WTC11 (cell line): ENCODE data around the gene HAUS8. TPM values are rescaled to one million over a fixed set of nuclear protein-coding genes. Genes with fewer than 3 reads are reported as not detected.

ENCODE experiments used
- ATAC-seq: fragments of 200-7000 bp; cut with Tn5 transposase; 2 replicates; pipeline ENCODE4 v1.10.0; 2021; ENCODE audit warnings: mild to moderate bottlenecking, moderate library complexity
- CTCF ChIA-PET: fragments of 300-600 bp; sonication (Branson Sonifier 250); formaldehyde crosslinking; loops from one replicate; lab custom pipeline; 2021; ENCODE audit warnings: antibody characterized with exemption; lab: Charles Lee
- POLR2A ChIA-PET: fragments of 350-600 bp; sonication (Branson Sonifier 250); formaldehyde crosslinking; loops from one replicate; lab custom pipeline; 2021; ENCODE audit warnings: antibody characterized with exemption; lab: Charles Lee
- DNase-seq: peaks from one replicate; pipeline ENCODE4 v3.0.0; 2021; ENCODE audit warnings: low spot score
- H3K27ac Mint-ChIP-seq: 2 replicates; pipeline ENCODE4 v1.8.0; 2021; ENCODE audit warnings: mixed read lengths
- H3K27me3 Mint-ChIP-seq: 2 replicates; pipeline ENCODE4 v1.8.0; 2021; ENCODE audit warnings: low read depth, mild to moderate bottlenecking, moderate library complexity, mixed read lengths
- H3K36me3 Mint-ChIP-seq: 2 replicates; pipeline ENCODE4 v1.8.0; 2021; ENCODE audit warnings: mixed read lengths
- H3K4me1 Mint-ChIP-seq: 2 replicates; pipeline ENCODE4 v1.8.0; 2022; ENCODE audit warnings: mixed read lengths
- H3K4me3 Mint-ChIP-seq: 2 replicates; pipeline ENCODE4 v1.8.0; 2021; ENCODE audit warnings: mild to moderate bottlenecking, moderate library complexity, mixed read lengths
- H3K9me3 Mint-ChIP-seq: 2 replicates; pipeline ENCODE4 v1.8.0; 2021; ENCODE audit warnings: mixed read lengths
- ARID4B ChIP-seq: sonication (generic); formaldehyde crosslinking; IDR thresholded peaks from 2 replicates; pipeline ENCODE4 v1.8.0; 2023; ENCODE audit warnings: missing genetic modification reagents, mild to moderate bottlenecking, borderline replicate concordance
- CBFB ChIP-seq: sonication (generic); formaldehyde crosslinking; IDR thresholded peaks from 2 replicates; pipeline ENCODE4 v1.8.1; 2022; ENCODE audit warnings: mild to moderate bottlenecking, low read depth, missing genetic modification reagents
- E2F1 ChIP-seq: sonication (generic); formaldehyde crosslinking; IDR thresholded peaks from 2 replicates; pipeline ENCODE4 v1.8.0; 2022; ENCODE audit warnings: mild to moderate bottlenecking, missing genetic modification reagents
- ELF4 ChIP-seq: sonication (generic); formaldehyde crosslinking; IDR thresholded peaks from 2 replicates; pipeline ENCODE4 v1.8.1; 2022; ENCODE audit warnings: low read depth, mild to moderate bottlenecking, moderate library complexity, missing genetic modification reagents
- ERG ChIP-seq: fragments of 250-450 bp; sonication (Bioruptor Pico); IDR thresholded peaks from 2 replicates; pipeline ENCODE4 v1.8.0; 2021; ENCODE audit warnings: mild to moderate bottlenecking
- FOXP1 ChIP-seq: sonication (generic); formaldehyde crosslinking; IDR thresholded peaks from 2 replicates; pipeline ENCODE4 v1.8.0; 2022; ENCODE audit warnings: missing genetic modification reagents, mild to moderate bottlenecking, moderate library complexity, borderline replicate concordance
- FOXP4 ChIP-seq: sonication (generic); formaldehyde crosslinking; IDR thresholded peaks from 2 replicates; pipeline ENCODE4 v1.8.0; 2022; ENCODE audit warnings: mild to moderate bottlenecking, missing genetic modification reagents
- GABPB1 ChIP-seq: sonication (generic); formaldehyde crosslinking; IDR thresholded peaks from 2 replicates; pipeline ENCODE4 v1.8.1; 2023; ENCODE audit warnings: mild to moderate bottlenecking, missing genetic modification reagents
- GTF2I ChIP-seq: fragments of 250-450 bp; sonication (Bioruptor Pico); conservative IDR thresholded peaks from 2 replicates; pipeline ENCODE4 v1.4.0; 2021; ENCODE audit warnings: mild to moderate bottlenecking
- IRF1 ChIP-seq: sonication (generic); formaldehyde crosslinking; IDR thresholded peaks from 2 replicates; pipeline ENCODE4 v1.8.0; 2023; ENCODE audit warnings: missing genetic modification reagents
- JAZF1 ChIP-seq: fragments of 250-450 bp; sonication (Bioruptor Pico); IDR thresholded peaks from 2 replicates; pipeline ENCODE4 v1.9.0; 2021; ENCODE audit warnings: moderate library complexity, mild to moderate bottlenecking, inconsistent platforms
- NR1H2 ChIP-seq: sonication (generic); formaldehyde crosslinking; IDR thresholded peaks from 2 replicates; pipeline ENCODE4 v1.9.0; 2021; ENCODE audit warnings: mild to moderate bottlenecking, moderate library complexity, missing genetic modification reagents
- PRRX2 ChIP-seq: fragments of 250-450 bp; sonication (Bioruptor Pico); IDR thresholded peaks from 2 replicates; pipeline ENCODE4 v1.8.0; 2021; ENCODE audit warnings: mild to moderate bottlenecking
- RELA ChIP-seq: sonication (generic); formaldehyde crosslinking; IDR thresholded peaks from 2 replicates; pipeline ENCODE4 v1.8.1; 2022; ENCODE audit warnings: missing genetic modification reagents, mild to moderate bottlenecking, borderline replicate concordance
- TCF7 ChIP-seq: sonication (generic); formaldehyde crosslinking; IDR thresholded peaks from 2 replicates; pipeline ENCODE4 v1.8.0; 2022; ENCODE audit warnings: mild to moderate bottlenecking, low read depth, missing genetic modification reagents, moderate library complexity
- ZNF232 ChIP-seq: sonication (generic); formaldehyde crosslinking; IDR thresholded peaks from 2 replicates; pipeline ENCODE4 v1.8.0; 2022; ENCODE audit warnings: mild to moderate bottlenecking, missing genetic modification reagents
- ZNF532 ChIP-seq: fragments of 250-450 bp; sonication (Bioruptor Pico); IDR thresholded peaks from 2 replicates; pipeline ENCODE4 v1.9.0; 2021; ENCODE audit warnings: mild to moderate bottlenecking, borderline replicate concordance
- total RNA-seq: library from RNA; stranded (reverse); gene quantifications from 3 replicates; pipeline ENCODE4 v1.2.3, GENCODE V29; 2021

Gene HAUS8
- total RNA-seq, 1 experiment from 2014 or later: 29.7 TPM

- TF ChIP-seq ARID4B (CRISPR knock-in tag) (no peak), ELF4 (CRISPR knock-in tag) (no peak), PRRX2 (CRISPR knock-in tag) (no peak), JAZF1 (CRISPR knock-in tag) (no peak)
Observed at GRCh38 chr19:17048885-17049453, 26.3 kb downstream of the HAUS8 start (continued).

GRCh38 chr19:17045907-17046502, 29.2 kb downstream of the HAUS8 start:
- ChIA-PET CTCF (no interaction called here), POLR2A (no interaction called here)
- Mint-ChIP-seq H3K4me1 (no peaks in the 10 kb centered on the region), H3K36me3 (peaks cover 21% of the 10 kb centered on the region), H3K27ac (no peak overlapping the region), H3K9me3 (no peaks in the 10 kb centered on the region), H3K27me3 (no peaks in the 10 kb centered on the region; the same call in 1 of the 2 replicates), H3K4me3 (no peak overlapping the region)
- ATAC-seq (no peak), DNase-seq (no peak)
- TF ChIP-seq ERG (no peak), GTF2I (CRISPR knock-in tag) (no peak), ZNF532 (CRISPR knock-in tag) (no peak), ZNF232 (CRISPR knock-in tag) (no peak)

GRCh38 chr19:17043744-17044143, 31.5 kb downstream of the HAUS8 start:
- no peak for DNase-seq
- no peak for ATAC-seq
- CTCF ChIA-PET: interaction anchor here (3.5 kb wide), 1 partner anchor 8 kb away, joined by 21 read pairs; no protein-coding TSS in a partner anchor
- Mint-ChIP-seq H3K36me3 (peaks cover 3% of the 10 kb centered on the region; the same call in 1 of the 2 replicates), H3K4me1 (no peaks in the 10 kb centered on the region), H3K9me3 (peaks cover 3% of the 10 kb centered on the region; the same call in 1 of the 2 replicates), H3K27ac (no peak overlapping the region), H3K4me3 (no peak overlapping the region), H3K27me3 (no peaks in the 10 kb centered on the region; the same call in 1 of the 2 replicates)
- POLR2A ChIA-PET: no interaction called here
- TF ChIP-seq FOXP1 (CRISPR knock-in tag) (no peak), TCF7 (CRISPR knock-in tag) (no peak), IRF1 (CRISPR knock-in tag) (no peak), FOXP4 (CRISPR knock-in tag) (no peak), CBFB (CRISPR knock-in tag) (no peak), RELA (no peak), NR1H2 (CRISPR knock-in tag) (no peak), GABPB1 (no peak), E2F1 (no peak)
